ENCODE results near the gene ROBO1.

- TF ChIP-seq POLR2A (IDR thresholded peaks at IDR 0.05; ENCODE audit: low read length) = no peak
- TF ChIP-seq GATA1 (IDR thresholded peaks at IDR 0.05; ENCODE audit: low read depth, low read length) = no peak
These were observed 627.1 kb downstream of the ROBO1 start for GRCh38 chr3:79140708-79141107.
